GM19099 (cell line): ENCODE results near the gene PDGFB.

Experiments
- POLR2A ChIP-seq: IDR thresholded peaks from 3 replicates; pipeline ENCODE4 v1.6.1; 2011; ENCODE audit warnings: low read depth; ENCODE audit not compliant: insufficient read length; ENCODE audit errors: extremely low read depth

Gene PDGFB

GRCh38 chr22:39240831-39241793, 3.7 kb downstream of the PDGFB start:
- TF ChIP-seq POLR2A = no peak

- no peak for TF ChIP-seq POLR2A
These were observed 5.0 kb downstream of the PDGFB start for GRCh38 chr22:39239561-39240423.

GRCh38 chr22:39238966-39239505, 5.7 kb downstream of the PDGFB start:
- no peak for TF ChIP-seq POLR2A

- TF ChIP-seq POLR2A = no peak
These were observed 6.2 kb downstream of the PDGFB start for GRCh38 chr22:39238561-39238960.

GRCh38 chr22:39238101-39238466, 6.7 kb downstream of the PDGFB start:
- TF ChIP-seq POLR2A = no peak

GRCh38 chr22:39237318-39238100, 7.3 kb downstream of the PDGFB start:
- TF ChIP-seq POLR2A = no peak

GRCh38 chr22:39236321-39237317, 8.2 kb downstream of the PDGFB start:
- no peak for TF ChIP-seq POLR2A

GRCh38 chr22:39234867-39235687, 9.7 kb downstream of the PDGFB start:
- no peak for TF ChIP-seq POLR2A

- no peak for TF ChIP-seq POLR2A
These were observed 10.4 kb downstream of the PDGFB start for GRCh38 chr22:39234472-39234787.

- TF ChIP-seq POLR2A = no peak
These were observed 10.9 kb downstream of the PDGFB start for GRCh38 chr22:39233710-39234471.

GRCh38 chr22:39232806-39233709, 11.7 kb downstream of the PDGFB start:
- no peak for TF ChIP-seq POLR2A
